Neural progenitor cell (in vitro differentiated cells): ENCODE measurements around the gene IL10RB.
"Not testable (repeated sequence)": the region's sequence is repeated elsewhere in the genome, so short reads cannot be mapped to it uniquely, and the experiment has no call there.

Experiments used
- CTCF ChIP-seq: fragments of 200-600 bp; sonication (generic); IDR thresholded peaks from 2 replicates; pipeline ENCODE4 v1.5.1; 2017; ENCODE audit warnings: antibody characterized with exemption, mild to moderate bottlenecking
- EZH2 ChIP-seq: fragments of 200-600 bp; sonication (generic); IDR thresholded peaks from 2 replicates; pipeline ENCODE4 v1.6.1; 2017; ENCODE audit warnings: antibody characterized with exemption, mild to moderate bottlenecking, moderate library complexity

- not testable (repeated sequence) for TF ChIP-seq CTCF, EZH2
These were observed 12.8 kb upstream of the IL10RB start for GRCh38 chr21:33253382-33253781.
